SK-N-SH (cell line): Measurements from ENCODE around the gene SPAG4. TPM values are rescaled to one million over a fixed set of nuclear protein-coding genes. Genes with fewer than 3 reads are reported as not detected.

Experiments used
- CTCF ChIA-PET: fragments of 300-600, 350-600 bp; formaldehyde crosslinking; extraction: SDS; loops from one replicate; lab custom pipeline; 2021; lab: Yijun Ruan, JAX
- POLR2A ChIA-PET: fragments of 350-600 bp; sonication (Branson Sonifier 250); formaldehyde crosslinking; extraction: SDS; loops from one replicate; lab custom pipeline; 2020; ENCODE audit warnings: antibody characterized with exemption, inconsistent platforms; lab: Yijun Ruan, JAX
- DNase-seq: peaks from one replicate; pipeline ENCODE4 v3.0.0; 2012
- H2AFZ ChIP-seq: fragments of 200-600 bp; sonication (generic); 2 replicates; pipeline ENCODE4 v1.8.1; 2016; ENCODE audit warnings: antibody characterized with exemption, mild to moderate bottlenecking, low read depth
- H3F3A ChIP-seq: fragments of 200-600 bp; sonication (generic); replicated peaks from 2 replicates; pipeline ENCODE3; 2016; ENCODE audit warnings: antibody characterized with exemption, mild to moderate bottlenecking; ENCODE audit not compliant: insufficient read depth
- H3K27ac ChIP-seq, 2 experiments: fragments of 200-500 bp in 1 of 2; fragments of 200-600 bp in 1 of 2; sonication (Bioruptor generic) in 1 of 2; sonication (generic), shearing (Covaris generic) in 1 of 2; 2 replicates each; pipeline versions ENCODE4 v1.5.1 to v1.6.1; 2014 to 2016; ENCODE audit warnings: low read depth in 2 of 2, inconsistent platforms in 1 of 2, low read length in 1 of 2, mild to moderate bottlenecking in 1 of 2, mixed read lengths in 1 of 2
- H3K27me3 ChIP-seq: fragments of 200-600 bp; sonication (generic), shearing (Covaris generic); 2 replicates; pipeline ENCODE4 v1.6.1; 2016; ENCODE audit warnings: mixed run types; ENCODE audit not compliant: insufficient read depth
- H3K36me3 ChIP-seq, 2 experiments: fragments of 200-500 bp in 1 of 2; fragments of 200-600 bp in 1 of 2; sonication (Bioruptor generic) in 1 of 2; sonication (generic) in 1 of 2; replicated peaks in 1 of 2; 2 replicates each; pipeline versions ENCODE3 to v1.5.1; 2014 to 2016; ENCODE audit warnings: low read length in 1 of 2, mild to moderate bottlenecking in 1 of 2; ENCODE audit not compliant: insufficient read depth in 2 of 2, control insufficient read depth in 1 of 2
- H3K4me1 ChIP-seq, 2 experiments: fragments of 200-500 bp in 1 of 2; fragments of 200-600 bp in 1 of 2; sonication (Bioruptor generic) in 1 of 2; sonication (generic), shearing (Covaris generic) in 1 of 2; 2 replicates each; pipeline versions ENCODE4 v1.5.1 to v1.6.1; 2014 to 2016; ENCODE audit warnings: low read depth in 1 of 2, low read length in 1 of 2, mixed run types in 1 of 2; ENCODE audit not compliant: insufficient read depth in 2 of 2, control insufficient read depth in 1 of 2
- H3K4me2 ChIP-seq: fragments of 200-600 bp; sonication (generic), shearing (Covaris generic); 2 replicates; pipeline ENCODE4 v1.6.1; 2017; ENCODE audit warnings: mixed run types
- H3K4me3 ChIP-seq, 2 experiments: fragments of 200-500 bp in 1 of 2; fragments of 200-600 bp in 1 of 2; sonication (Bioruptor generic) in 1 of 2; sonication (generic), shearing (Covaris generic) in 1 of 2; 2 replicates each; pipeline versions ENCODE4 v1.5.1 to v1.8.1; 2014 to 2016; ENCODE audit warnings: low read depth in 2 of 2, inconsistent platforms in 1 of 2, low read length in 1 of 2, mild to moderate bottlenecking in 1 of 2, mixed read lengths in 1 of 2, moderate library complexity in 1 of 2
- H3K79me2 ChIP-seq: fragments of 200-600 bp; sonication (generic); 2 replicates; pipeline ENCODE4 v1.8.1; 2017; ENCODE audit warnings: mild to moderate bottlenecking; ENCODE audit not compliant: insufficient read depth
- H3K9ac ChIP-seq: fragments of 200-600 bp; sonication (generic); 2 replicates; pipeline ENCODE4 v1.6.1; 2017; ENCODE audit warnings: mixed run types
- H3K9me2 ChIP-seq: fragments of 200-600 bp; sonication (generic); 2 replicates; pipeline ENCODE4 v1.6.1; 2017; ENCODE audit warnings: mixed run types
- H3K9me3 ChIP-seq: fragments of 200-600 bp; sonication (generic); 2 replicates; pipeline ENCODE4 v1.6.1; 2017; ENCODE audit warnings: mixed run types, mild to moderate bottlenecking, moderate library complexity
- H4K20me1 ChIP-seq: fragments of 200-600 bp; sonication (generic); 2 replicates; pipeline ENCODE4 v1.6.1; 2017; ENCODE audit warnings: mild to moderate bottlenecking, mixed run types; ENCODE audit not compliant: insufficient read depth
- CTCF ChIP-seq: fragments of 200-600 bp; sonication (generic); IDR thresholded peaks from 2 replicates; pipeline ENCODE4 v1.6.1; 2017; ENCODE audit warnings: antibody characterized with exemption, mild to moderate bottlenecking, moderate library complexity
- EP300 ChIP-seq, 2 experiments: IDR thresholded peaks; 2 replicates each; pipeline versions ENCODE4 v1.4.0 to v1.6.1; 2012; ENCODE audit warnings: borderline replicate concordance in 1 of 2, low read depth in 1 of 2, low read length in 1 of 2
- EZH2phosphoT487 ChIP-seq: fragments of 200-600 bp; sonication (generic); IDR thresholded peaks from 2 replicates; pipeline ENCODE4 v1.6.1; 2017; ENCODE audit warnings: low read depth, mixed run types, mild to moderate bottlenecking, antibody characterized with exemption, moderate library complexity, borderline replicate concordance
- FOSL2 ChIP-seq: IDR thresholded peaks from 2 replicates; pipeline ENCODE4 v1.4.0; 2012; ENCODE audit warnings: low read depth, mild to moderate bottlenecking, moderate library complexity, borderline replicate concordance
- FOXM1 ChIP-seq: IDR thresholded peaks from 2 replicates; pipeline ENCODE4 v1.4.0; 2012; ENCODE audit warnings: low read depth, mild to moderate bottlenecking
- GABPA ChIP-seq: IDR thresholded peaks from 2 replicates; pipeline ENCODE4 v1.4.0; 2012; ENCODE audit warnings: low read depth, mild to moderate bottlenecking
- GATA2 ChIP-seq: sonication (generic); formaldehyde crosslinking; IDR thresholded peaks from 2 replicates; pipeline ENCODE4 v1.5.0; 2020; ENCODE audit warnings: mild to moderate bottlenecking, missing genetic modification reagents
- MAX ChIP-seq: IDR thresholded peaks from 2 replicates; pipeline ENCODE4 v1.4.0; 2012; ENCODE audit warnings: low read depth
- MEF2A ChIP-seq: IDR thresholded peaks from 2 replicates; pipeline ENCODE4 v1.4.0; 2012; ENCODE audit warnings: low read depth, borderline replicate concordance
- POLR2AphosphoS5 ChIP-seq: IDR thresholded peaks from 2 replicates; pipeline ENCODE4 v1.6.1; 2012; ENCODE audit warnings: low read depth, low read length
- RCOR1 ChIP-seq: fragments of 150-350 bp; IDR thresholded peaks from 2 replicates; pipeline ENCODE4 v1.6.1; 2017; ENCODE audit warnings: antibody characterized with exemption, low read length
- REST ChIP-seq: IDR thresholded peaks from 2 replicates; pipeline ENCODE4 v1.6.1; 2012; ENCODE audit warnings: mild to moderate bottlenecking, low read depth, low read length, moderate library complexity
- SMC3 ChIP-seq: IDR thresholded peaks from 2 replicates; pipeline ENCODE4 v1.6.1; 2012; ENCODE audit warnings: low read depth, low read length, improper control_type of control experiment
- USF1 ChIP-seq: IDR thresholded peaks from 2 replicates; pipeline ENCODE4 v1.4.0; 2012; ENCODE audit warnings: low read depth, borderline replicate concordance
- YY1 ChIP-seq: IDR thresholded peaks from 2 replicates; pipeline ENCODE4 v1.4.0; 2012; ENCODE audit warnings: low read depth, mild to moderate bottlenecking
- WGBS: methylation state at CpG from one replicate; pipeline ENCODE4 v1.1.6; 2017; ENCODE audit warnings: low lambda C conversion rate; 5-methylcytosine and 5-hydroxymethylcytosine counted together
- polyA plus RNA-seq, 3 experiments: library from polyadenylated mRNA; depleted of rRNA; stranded (reverse); fragments of >200 nt; gene quantifications; 2 replicates each; pipeline ENCODE4 v1.2.3, GENCODE V29; 2012

Gene SPAG4
- polyA plus RNA-seq, 1 of the 3 experiments (the other 2 are of a cell fraction): 6.9 TPM

- Histone ChIP-seq H4K20me1 (no peaks in the 10 kb centered on the region), H3K9me3 (no peaks in the 10 kb centered on the region; the same call in 1 of the 2 replicates), H2AFZ (no peak overlapping the region), H3F3A (no peaks in the 10 kb centered on the region), H3K4me1 (no peaks in the 10 kb centered on the region)
- DNase-seq: no peak
- POLR2A ChIA-PET: no interaction called here
- CTCF ChIA-PET: interaction anchor here (2.1 kb wide), 1 partner anchor 12 kb away, joined by 6 read pairs; no protein-coding TSS in a partner anchor
- TF ChIP-seq YY1 (no peak), MEF2A (no peak), GABPA (no peak), POLR2AphosphoS5 (no peak), CTCF (no peak), FOSL2 (no peak), REST (no peak), USF1 (no peak), MAX (no peak), SMC3 (no peak)
- TF ChIP-seq, all 33 proteins: peak for 0
- Histone ChIP-seq H3K4me3 (no peak overlapping the region), H3K79me2 (no peaks in the 10 kb centered on the region), H3K36me3 (no peaks in the 10 kb centered on the region), H3K27ac (no peak overlapping the region), H3K9ac (no peak overlapping the region), H3K27me3 (no peaks in the 10 kb centered on the region), H3K9me2 (no peaks in the 10 kb centered on the region), H3K4me2 (no peak overlapping the region)
- WGBS: 90% methylated on average over 6 of the region's 6 CpGs
These were observed 36.4 kb upstream of the SPAG4 start for GRCh38 chr20:35579196-35579595.

- H3K4me3 ChIP-seq: no peak overlapping the region
- WGBS: 76% methylated on average over 5 of the region's 7 CpGs
- POLR2A ChIA-PET: no interaction called here
- TF ChIP-seq EP300 (IDR thresholded peaks at IDR 0.05; ENCODE audit: borderline replicate concordance in 1 of 2, low read depth in 1 of 2, low read length in 1 of 2): no peak
- no peak for TF ChIP-seq GATA2
- no peak for TF ChIP-seq FOXM1
- no peak for TF ChIP-seq EZH2phosphoT487
- no peak for TF ChIP-seq RCOR1
- no peak for TF ChIP-seq REST
- TF ChIP-seq USF1: no peak
These were observed 33.5 kb upstream of the SPAG4 start for GRCh38 chr20:35582131-35582530.

More at GRCh38 chr20:35582131-35582530, 33.5 kb upstream of the SPAG4 start:
- H3K36me3 ChIP-seq: no peaks in the 10 kb centered on the region
- no peak overlapping the region for H2AFZ ChIP-seq
- H3K9me3 ChIP-seq: no peaks in the 10 kb centered on the region; the same call in 1 of the 2 replicates
- no peak overlapping the region for H3K27ac ChIP-seq
- H3K27me3 ChIP-seq: no peaks in the 10 kb centered on the region
- H3K4me2 ChIP-seq: no peak overlapping the region
- no peaks in the 10 kb centered on the region for H4K20me1 ChIP-seq
- H3K79me2 ChIP-seq: no peaks in the 10 kb centered on the region
- no peak for DNase-seq
- no peaks in the 10 kb centered on the region for H3F3A ChIP-seq
- no peak overlapping the region for H3K9ac ChIP-seq
- no peaks in the 10 kb centered on the region for H3K4me1 ChIP-seq
- CTCF ChIA-PET: no interaction called here
- no peaks in the 10 kb centered on the region for H3K9me2 ChIP-seq
